Islet of Langerhans (tissue), 1 donor: Measurements from ENCODE around the gene OXGR1.
A peak's percentile ranks its signal among the peaks of the same experiment; 100 is the strongest.

Experiments used
- FAIRE-seq: peaks from one replicate; lab custom pipeline; 2011; peaks lifted over from hg19 to GRCh38; lab: Jason Lieb, UNC

The OXGR1 gene

DNA sequence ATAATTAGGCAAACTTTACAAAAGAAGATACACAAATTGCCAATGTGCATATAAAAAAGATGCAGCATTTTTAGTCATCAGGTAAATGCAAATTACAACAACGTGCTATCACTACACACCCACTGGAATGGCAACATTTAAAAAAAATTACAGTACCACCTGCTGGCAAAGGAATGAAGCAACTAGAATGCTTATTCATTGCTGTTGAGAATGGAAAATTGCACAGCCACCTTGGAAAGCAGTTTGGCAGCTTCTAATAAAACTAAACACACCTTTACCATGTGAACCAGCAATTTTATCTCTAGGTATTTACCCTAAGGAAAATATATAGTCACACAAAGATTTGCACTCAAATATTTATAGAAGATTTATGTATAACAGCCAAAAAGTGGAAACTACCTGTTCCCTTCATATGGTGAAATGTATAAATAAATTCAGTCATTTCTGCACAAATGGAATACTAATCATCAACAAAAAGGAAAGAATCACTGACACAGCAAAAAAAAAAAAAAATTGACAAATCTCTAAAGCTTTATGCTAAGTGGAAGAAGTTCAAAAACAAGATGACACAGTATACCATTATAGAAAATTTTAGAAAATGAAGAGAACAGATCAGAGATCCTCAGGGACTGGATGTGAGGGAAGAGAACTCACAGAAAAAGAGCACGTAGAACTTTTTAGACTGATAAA is 30.3 kb downstream of the OXGR1 start:
- no peak for FAIRE-seq

DNA sequence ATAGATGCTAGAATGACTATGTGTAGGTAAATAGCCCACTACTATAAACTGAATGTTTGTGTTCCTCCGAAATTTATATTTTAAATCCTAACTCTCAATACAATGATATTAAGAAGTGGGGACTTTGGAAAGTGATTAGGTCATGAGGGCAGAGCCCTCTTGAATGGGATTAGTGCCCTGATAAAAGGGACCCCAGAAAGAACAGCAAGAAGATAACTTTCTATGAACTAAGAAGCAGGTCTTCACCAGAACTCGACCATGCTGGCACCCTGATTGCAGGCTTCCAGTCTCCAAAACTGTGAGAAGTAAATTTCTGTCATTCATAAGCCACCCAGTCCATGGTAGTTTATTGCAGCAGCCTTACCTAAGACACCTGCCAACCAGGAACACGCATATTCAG is 33.9 kb downstream of the OXGR1 start:
- no peak for FAIRE-seq

- peak; percentile 99 for FAIRE-seq
These were observed 35.9 kb downstream of the OXGR1 start for GRCh38 chr13:96958286-96958891.

DNA sequence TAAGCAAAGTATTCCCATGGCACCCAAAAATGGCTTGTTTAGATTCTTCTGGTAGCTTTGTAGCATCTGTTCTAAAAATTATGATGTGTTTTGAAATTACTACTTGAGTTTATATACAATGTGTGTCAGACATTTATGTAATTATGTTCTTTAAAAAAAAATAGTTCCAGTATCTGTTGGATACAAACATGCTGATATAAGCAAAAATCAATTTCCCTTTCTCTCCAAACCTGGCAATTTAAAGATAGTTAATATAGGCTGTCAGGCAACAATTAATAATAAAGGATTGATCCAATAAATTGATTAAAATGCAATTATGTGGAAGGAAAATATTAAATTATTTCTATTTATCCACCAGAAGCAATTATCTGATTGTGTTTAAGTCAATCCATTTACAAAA is 41.7 kb downstream of the OXGR1 start:
- FAIRE-seq, result peak; percentile 24

DNA sequence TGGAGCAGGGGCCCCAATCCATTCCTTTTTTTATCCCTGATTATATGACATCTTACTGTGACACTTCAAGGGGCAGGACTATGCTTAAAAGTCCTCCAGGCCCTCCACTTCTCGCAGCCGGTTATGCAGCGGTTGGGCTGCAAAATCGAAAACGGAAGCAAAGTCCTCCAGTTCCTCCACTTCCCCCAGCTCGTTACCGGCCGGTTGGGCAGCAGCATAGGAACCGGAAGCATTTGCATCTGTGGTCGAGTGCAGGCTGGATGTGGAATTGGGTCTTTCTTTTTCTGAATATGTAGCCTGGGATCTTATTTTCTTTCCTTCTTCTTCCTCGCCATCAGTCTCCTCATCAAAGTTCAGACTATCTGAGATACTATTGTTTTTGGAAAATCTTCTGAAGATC is 46.1 kb downstream of the OXGR1 start:
- FAIRE-seq, result no peak

- FAIRE-seq, result no peak
These were observed 46.8 kb downstream of the OXGR1 start for GRCh38 chr13:96947343-96947910.

GRCh38 chr13:96946709-96947311 is 47.5 kb downstream of the OXGR1 start:
- FAIRE-seq, result no peak

GRCh38 chr13:96940961-96941360 is 53.3 kb downstream of the OXGR1 start:
- FAIRE-seq, result no peak

GRCh38 chr13:96935901-96936300 is 58.4 kb downstream of the OXGR1 start:
- FAIRE-seq, result no peak
